Measurements from ENCODE around the gene KCNJ16. TPM values are rescaled to one million over a fixed set of nuclear protein-coding genes. Genes with fewer than 3 reads are reported as not detected.

KCNJ16 gene
- total RNA-seq, 2 donors from 2014 or later: not detected

DNA sequence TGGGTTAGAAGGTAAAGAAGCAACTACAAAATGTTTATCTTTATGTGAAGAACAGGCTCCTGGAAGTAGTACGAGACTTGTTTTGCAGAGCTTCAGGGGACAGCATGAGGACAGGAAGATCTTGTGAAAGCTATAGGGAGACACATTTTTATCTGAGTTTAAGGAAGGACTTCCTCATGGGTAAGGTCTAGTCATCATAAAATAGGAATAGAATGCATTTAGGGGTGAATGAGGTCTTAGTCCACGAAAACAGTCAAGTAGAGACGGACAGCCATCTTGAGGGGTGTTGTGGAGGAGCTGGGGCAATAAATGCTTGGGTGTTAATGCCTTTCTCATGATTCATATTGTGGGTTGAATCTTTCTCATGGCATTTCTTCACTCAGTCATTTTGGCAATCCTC, 24.3 kb downstream of the KCNJ16 start:
- ATAC-seq (replicated peaks): no peak
- Mint-ChIP-seq H3K27me3 (peaks cover 29% of the 10 kb centered on the region), H3K4me1 (no peaks in the 10 kb centered on the region), H3K9me3 (no peaks in the 10 kb centered on the region), H3K36me3 (ENCODE audit: low read depth) (no peaks in the 10 kb centered on the region), H3K4me3 (no peak overlapping the region), H3K27ac (no peak overlapping the region)

DNA sequence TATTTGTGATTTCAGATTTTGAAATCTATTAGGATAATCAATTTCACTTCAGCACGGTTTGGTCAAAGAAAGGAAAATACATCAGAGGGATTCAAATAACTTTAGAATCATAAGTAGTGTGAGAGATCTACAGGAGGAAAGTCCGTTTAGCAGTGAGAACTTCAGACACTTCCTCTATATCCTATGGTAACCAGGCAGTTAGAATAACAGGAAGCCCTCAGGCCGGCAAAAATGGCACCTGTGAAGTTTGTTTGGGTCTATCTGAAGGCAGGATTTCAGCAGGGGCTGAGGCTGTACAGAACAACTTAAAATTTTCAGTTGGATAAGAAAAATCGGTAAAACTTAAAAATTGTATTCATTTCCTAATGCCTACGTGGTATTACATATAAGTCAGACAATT, 24.9 kb downstream of the KCNJ16 start:
- Mint-ChIP-seq H3K4me3 (no peak overlapping the region), H3K4me1 (no peaks in the 10 kb centered on the region), H3K9me3 (no peaks in the 10 kb centered on the region), H3K27me3 (peaks cover 32% of the 10 kb centered on the region), H3K36me3 (ENCODE audit: low read depth) (no peaks in the 10 kb centered on the region), H3K27ac (no peak overlapping the region)
- ATAC-seq (replicated peaks): no peak

DNA sequence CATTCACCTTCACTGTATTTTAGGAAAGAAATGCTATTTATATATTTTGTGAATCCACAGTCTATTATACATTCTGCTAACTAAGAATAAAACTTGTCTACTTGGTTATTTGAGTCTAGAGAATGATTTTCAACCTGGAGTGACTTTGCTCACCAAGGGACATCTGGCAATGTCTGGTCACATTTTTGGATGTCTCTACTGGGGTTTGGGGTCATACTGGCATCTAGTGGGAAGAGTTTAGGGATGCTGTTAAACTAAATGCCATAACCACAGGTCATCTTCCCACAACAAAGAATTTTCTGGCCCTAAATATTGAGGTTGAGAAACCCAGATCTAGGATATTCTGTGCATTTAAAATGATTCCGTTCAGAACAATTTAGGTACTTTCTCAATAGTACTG, 26.0 kb downstream of the KCNJ16 start:
- Mint-ChIP-seq H3K9me3 (no peaks in the 10 kb centered on the region), H3K36me3 (ENCODE audit: low read depth) (no peaks in the 10 kb centered on the region), H3K4me1 (no peaks in the 10 kb centered on the region), H3K27ac (no peak overlapping the region), H3K27me3 (peaks cover 34% of the 10 kb centered on the region), H3K4me3 (no peak overlapping the region)
- ATAC-seq (replicated peaks): no peak

DNA sequence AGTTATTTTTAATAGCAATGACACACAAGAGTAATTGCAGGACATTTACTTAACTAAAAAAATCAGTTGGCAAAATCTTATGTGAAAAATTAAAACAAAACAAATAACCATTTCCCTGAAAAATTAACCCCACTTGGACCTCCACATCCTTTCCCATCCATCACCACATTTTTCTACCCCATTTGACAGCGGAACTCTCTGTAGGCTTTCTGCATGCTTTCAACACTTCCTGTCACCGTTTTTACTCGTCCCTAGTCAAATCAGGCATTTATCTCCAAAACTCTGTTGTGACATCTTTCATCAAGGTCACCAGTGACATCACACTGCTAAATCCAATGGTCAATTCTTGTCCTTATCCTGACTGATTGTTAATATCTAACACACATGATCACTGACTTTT, 27.5 kb downstream of the KCNJ16 start:
- Mint-ChIP-seq H3K27me3 (peaks cover 33% of the 10 kb centered on the region), H3K4me3 (no peak overlapping the region), H3K27ac (no peak overlapping the region), H3K9me3 (no peaks in the 10 kb centered on the region), H3K4me1 (no peaks in the 10 kb centered on the region), H3K36me3 (ENCODE audit: low read depth) (no peaks in the 10 kb centered on the region)
- ATAC-seq (replicated peaks): no peak

DNA sequence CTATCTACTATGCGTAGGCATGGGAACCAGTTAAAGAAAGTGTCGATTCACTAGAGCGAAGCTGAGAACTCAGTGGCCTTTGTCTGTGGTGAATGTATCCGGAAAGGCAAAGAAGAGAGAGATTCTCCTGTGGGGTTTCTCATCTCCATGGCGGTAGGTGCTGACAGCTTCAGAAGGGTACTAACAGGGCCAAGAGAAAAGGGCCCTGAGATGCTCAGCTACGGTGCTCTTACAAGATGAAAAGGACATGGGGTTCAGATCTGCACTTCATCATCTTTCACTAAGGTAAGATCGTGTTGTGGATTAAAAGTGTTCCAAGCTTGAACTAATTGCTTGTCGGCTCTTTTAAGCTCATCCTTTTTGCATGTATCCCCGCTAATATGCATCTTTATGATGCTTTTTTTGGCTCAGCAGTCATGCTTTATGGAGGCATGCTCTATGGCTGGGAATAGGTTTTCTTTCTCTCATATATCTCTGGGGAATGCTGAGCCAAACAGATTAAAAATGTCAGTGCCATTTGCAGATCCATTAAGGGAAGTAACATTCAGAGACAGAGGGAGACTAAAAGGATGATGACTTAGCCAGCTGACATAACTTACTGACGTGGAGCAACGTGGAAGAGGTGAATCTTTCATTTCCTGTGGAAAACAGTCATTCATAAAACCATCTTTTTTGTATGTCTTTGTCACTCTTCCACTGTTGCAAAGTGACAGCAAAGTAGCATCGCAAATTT, 29.9 kb downstream of the KCNJ16 start:
- no peaks in the 10 kb centered on the region for H3K9me3 Mint-ChIP-seq
- no peak overlapping the region for H3K27ac Mint-ChIP-seq
- ATAC-seq (replicated peaks): no peak
- H3K27me3 Mint-ChIP-seq: peaks cover 26% of the 10 kb centered on the region
- H3K4me3 Mint-ChIP-seq: no peak overlapping the region
- no peaks in the 10 kb centered on the region for H3K4me1 Mint-ChIP-seq
- H3K36me3 Mint-ChIP-seq (ENCODE audit: low read depth): no peaks in the 10 kb centered on the region

DNA sequence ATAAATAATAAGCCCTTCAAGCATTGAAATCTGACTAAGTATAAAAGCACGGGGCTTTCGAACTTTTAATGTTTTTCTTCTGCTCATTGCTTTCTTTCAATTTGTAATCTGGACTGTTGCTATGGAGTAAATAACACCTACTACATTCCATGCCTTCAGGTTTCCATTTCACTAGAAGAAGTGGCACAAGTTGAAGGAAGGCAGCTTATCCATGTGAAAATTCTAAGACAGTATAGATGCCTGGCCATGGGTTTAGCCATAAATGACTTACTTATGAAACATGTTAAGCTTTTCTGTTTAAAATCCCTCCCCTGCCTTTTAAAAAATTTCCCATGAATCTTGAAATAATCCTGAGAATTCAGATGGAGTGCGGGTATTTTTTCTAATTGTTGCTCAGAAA, 30.6 kb downstream of the KCNJ16 start:
- no peaks in the 10 kb centered on the region for H3K36me3 Mint-ChIP-seq (ENCODE audit: low read depth)
- H3K4me3 Mint-ChIP-seq: no peak overlapping the region
- ATAC-seq (replicated peaks): no peak
- H3K27me3 Mint-ChIP-seq: peaks cover 28% of the 10 kb centered on the region
- H3K9me3 Mint-ChIP-seq: no peaks in the 10 kb centered on the region
- no peak overlapping the region for H3K27ac Mint-ChIP-seq
- H3K4me1 Mint-ChIP-seq: no peaks in the 10 kb centered on the region

DNA sequence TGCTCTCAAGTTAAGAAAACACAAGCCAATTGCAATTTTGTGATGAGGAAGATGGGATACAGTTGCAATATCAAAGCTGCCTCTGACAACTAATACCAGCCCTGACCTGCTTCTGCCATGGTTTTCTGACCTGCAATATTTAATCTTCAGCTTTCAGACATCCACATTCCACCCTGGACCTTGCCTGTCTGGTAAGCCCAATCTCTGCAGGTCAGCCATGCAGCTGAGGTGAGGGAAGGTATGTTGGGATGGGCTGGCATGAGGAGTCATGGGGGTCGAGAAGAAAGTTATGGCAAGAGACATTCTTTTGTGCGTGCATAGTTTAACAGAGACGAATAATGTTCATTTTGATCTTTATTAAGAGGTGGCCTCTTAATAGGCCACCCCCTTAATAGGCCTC, 31.5 kb downstream of the KCNJ16 start:
- H3K9me3 Mint-ChIP-seq: no peaks in the 10 kb centered on the region
- H3K36me3 Mint-ChIP-seq (ENCODE audit: low read depth): no peaks in the 10 kb centered on the region
- no peak for ATAC-seq (replicated peaks)
- H3K27me3 Mint-ChIP-seq: peaks cover 34% of the 10 kb centered on the region
- H3K4me3 Mint-ChIP-seq: no peak overlapping the region
- H3K27ac Mint-ChIP-seq: no peak overlapping the region
- no peaks in the 10 kb centered on the region for H3K4me1 Mint-ChIP-seq

DNA sequence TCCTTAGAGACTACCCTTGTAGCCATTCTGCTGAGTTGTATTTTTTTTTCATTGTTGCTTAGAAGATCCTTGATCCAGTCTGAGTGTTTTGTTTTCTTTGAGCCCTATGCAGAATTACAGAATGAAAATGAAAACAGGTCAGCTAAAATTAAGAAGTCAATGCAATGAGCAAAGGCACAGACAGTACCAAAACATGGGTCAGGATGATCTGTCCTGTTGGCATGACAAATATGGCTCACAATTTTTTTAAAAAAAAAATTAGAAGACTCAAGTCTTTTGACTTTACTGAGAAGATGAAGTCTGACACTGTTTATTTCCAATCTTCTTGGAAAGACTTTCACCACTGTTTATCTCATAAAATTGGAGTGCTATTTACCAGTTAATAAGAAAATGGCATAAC, 32.4 kb downstream of the KCNJ16 start:
- no peaks in the 10 kb centered on the region for H3K4me1 Mint-ChIP-seq
- no peak overlapping the region for H3K27ac Mint-ChIP-seq
- H3K4me3 Mint-ChIP-seq: no peak overlapping the region
- peaks cover 36% of the 10 kb centered on the region for H3K27me3 Mint-ChIP-seq
- H3K36me3 Mint-ChIP-seq (ENCODE audit: low read depth): no peaks in the 10 kb centered on the region
- no peak for ATAC-seq (replicated peaks)
- H3K9me3 Mint-ChIP-seq: no peaks in the 10 kb centered on the region

DNA sequence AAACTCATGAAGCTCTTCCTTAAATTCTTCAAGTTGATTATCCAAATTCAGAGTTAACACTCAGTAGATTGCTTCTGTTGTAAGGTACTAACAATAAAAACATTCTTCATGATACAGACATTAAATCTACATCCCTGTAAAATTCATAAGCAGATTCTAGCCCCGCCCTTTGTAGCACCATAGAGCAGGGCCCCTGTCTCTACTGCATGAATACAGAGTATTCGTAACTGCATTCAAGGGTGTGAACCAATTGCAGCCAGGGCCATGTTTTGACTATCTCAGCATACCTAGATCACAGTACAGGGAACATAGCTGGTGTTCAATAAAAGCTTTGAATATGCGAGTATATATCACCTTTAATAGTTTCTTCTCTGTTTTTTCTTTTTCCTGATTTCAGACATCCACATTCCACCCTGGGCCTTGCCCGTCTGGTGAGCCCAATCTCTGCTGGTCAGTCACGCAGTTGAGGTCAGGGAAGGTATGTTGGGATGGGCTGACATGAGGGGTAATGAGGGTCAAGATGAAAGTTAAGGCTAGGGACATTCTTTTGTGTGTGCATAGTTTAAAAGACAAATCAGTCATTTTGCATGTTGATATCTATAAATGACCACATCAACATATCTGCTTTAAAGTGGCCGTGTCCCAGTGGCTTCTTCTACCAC, 33.0 kb downstream of the KCNJ16 start:
- Mint-ChIP-seq H3K27me3 (peaks cover 31% of the 10 kb centered on the region), H3K4me1 (no peaks in the 10 kb centered on the region), H3K4me3 (no peak overlapping the region), H3K9me3 (no peaks in the 10 kb centered on the region), H3K36me3 (ENCODE audit: low read depth) (no peaks in the 10 kb centered on the region), H3K27ac (no peak overlapping the region)
- no peak for ATAC-seq (replicated peaks)

DNA sequence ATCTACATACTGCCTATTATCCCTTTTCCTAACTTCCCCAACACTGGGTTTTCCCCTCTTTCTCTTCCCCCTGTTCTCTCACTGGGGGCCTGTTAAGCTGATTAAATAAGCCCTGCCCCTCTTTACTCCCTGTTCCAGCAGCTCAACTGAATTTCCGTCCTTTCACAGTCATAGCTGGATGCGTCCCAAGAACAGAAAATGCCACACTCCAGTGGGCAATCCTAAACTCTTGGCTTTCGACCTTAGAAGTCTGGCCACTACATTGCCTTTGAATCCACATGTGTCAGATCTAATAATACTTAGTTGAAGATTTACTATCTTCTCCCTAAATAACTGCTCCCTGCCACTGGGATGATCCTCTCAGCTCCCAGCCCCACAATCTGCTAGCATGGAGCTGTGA, 34.5 kb downstream of the KCNJ16 start:
- ATAC-seq (replicated peaks): no peak
- Mint-ChIP-seq H3K36me3 (ENCODE audit: low read depth) (no peaks in the 10 kb centered on the region), H3K4me3 (no peak overlapping the region), H3K27ac (no peak overlapping the region), H3K4me1 (no peaks in the 10 kb centered on the region), H3K9me3 (no peaks in the 10 kb centered on the region), H3K27me3 (peaks cover 26% of the 10 kb centered on the region)

DNA sequence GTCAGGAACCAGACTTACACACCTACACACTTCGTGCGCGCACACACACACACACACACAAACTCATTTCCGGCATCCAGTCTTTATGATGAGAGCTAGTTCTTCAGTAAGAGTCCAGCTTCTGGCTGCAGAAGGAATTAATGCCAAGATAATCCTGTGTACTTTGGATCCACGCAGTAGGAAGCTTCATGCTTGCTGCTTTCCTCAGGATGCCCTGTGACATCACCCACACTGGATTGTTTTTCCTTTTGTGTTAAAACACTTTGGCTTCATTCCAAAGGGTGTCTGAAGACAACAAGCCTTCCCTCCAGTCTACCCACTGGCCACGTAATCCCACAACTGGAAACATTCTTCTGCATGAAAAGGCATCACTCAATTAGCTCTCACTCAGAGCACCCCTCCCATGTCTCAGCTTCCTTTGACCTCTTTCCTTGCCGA, 35.4 kb downstream of the KCNJ16 start:
- Mint-ChIP-seq H3K4me3 (no peak overlapping the region), H3K36me3 (ENCODE audit: low read depth) (no peaks in the 10 kb centered on the region), H3K4me1 (no peaks in the 10 kb centered on the region), H3K27ac (no peak overlapping the region), H3K9me3 (no peaks in the 10 kb centered on the region), H3K27me3 (peaks cover 21% of the 10 kb centered on the region)
- no peak for ATAC-seq (replicated peaks)

DNA sequence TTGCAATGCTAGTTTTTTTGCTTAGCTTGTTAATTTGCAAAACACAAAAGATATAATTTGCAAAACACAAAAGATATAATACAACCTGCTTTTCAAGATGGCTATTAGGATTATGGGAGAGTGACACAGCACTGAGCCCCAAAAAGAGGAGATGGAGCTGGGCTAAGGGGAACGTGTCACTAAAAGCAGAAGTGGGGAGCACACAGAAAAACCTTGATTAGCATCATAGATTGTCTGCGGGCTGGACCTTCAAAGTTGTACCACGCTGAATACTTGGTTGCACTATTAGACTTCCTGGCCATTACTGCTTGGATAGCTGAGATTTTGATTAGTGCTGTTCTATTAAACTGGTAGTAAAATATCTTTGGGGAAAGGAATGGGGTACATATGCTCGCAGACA, 36.2 kb downstream of the KCNJ16 start:
- no peak overlapping the region for H3K27ac Mint-ChIP-seq
- H3K36me3 Mint-ChIP-seq (ENCODE audit: low read depth): no peaks in the 10 kb centered on the region
- no peaks in the 10 kb centered on the region for H3K9me3 Mint-ChIP-seq
- H3K27me3 Mint-ChIP-seq: peaks cover 21% of the 10 kb centered on the region
- ATAC-seq (replicated peaks): no peak
- no peaks in the 10 kb centered on the region for H3K4me1 Mint-ChIP-seq
- H3K4me3 Mint-ChIP-seq: no peak overlapping the region

DNA sequence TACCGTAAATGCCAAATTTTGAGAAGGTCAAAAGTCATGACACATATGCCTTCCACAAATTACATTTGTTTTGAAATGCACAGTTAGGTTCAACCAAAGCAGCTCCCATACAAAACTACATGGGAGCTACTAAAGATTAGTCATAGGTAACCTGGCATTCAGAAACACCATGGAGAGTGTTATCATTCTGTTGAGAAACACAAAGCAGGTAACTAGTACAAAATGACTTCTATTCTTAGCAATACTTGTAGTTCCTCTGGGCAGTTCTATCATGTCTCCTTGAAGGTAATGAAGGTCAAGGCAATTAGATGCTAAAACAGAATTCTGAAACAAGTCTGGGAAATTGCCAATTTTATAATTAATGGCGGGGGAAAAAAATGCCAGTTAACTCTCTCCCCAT, 39.4 kb downstream of the KCNJ16 start:
- H3K4me1 Mint-ChIP-seq: no peaks in the 10 kb centered on the region
- H3K36me3 Mint-ChIP-seq (ENCODE audit: low read depth): no peaks in the 10 kb centered on the region
- ATAC-seq (replicated peaks): no peak
- H3K4me3 Mint-ChIP-seq: no peak overlapping the region
- no peaks in the 10 kb centered on the region for H3K9me3 Mint-ChIP-seq
- H3K27me3 Mint-ChIP-seq: peaks cover 19% of the 10 kb centered on the region
- H3K27ac Mint-ChIP-seq: no peak overlapping the region

DNA sequence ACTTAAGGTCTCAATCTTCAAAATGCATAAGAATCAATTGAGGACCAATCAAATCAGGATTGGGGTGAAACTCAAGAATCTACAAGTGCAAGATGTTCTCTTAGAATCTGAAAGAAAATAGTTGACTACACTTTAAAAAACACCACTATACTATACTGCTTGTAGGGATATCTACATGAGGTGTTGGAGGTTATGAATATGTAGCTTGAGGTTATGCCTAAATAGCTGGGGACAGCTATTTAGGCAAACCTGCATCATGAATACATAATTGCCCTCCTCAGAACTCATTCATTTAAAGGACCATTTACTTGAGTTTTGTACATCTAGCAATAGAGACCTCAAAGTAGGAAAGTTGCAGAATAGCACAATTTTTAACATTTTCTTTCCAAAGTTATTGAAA, 40.1 kb downstream of the KCNJ16 start:
- H3K27me3 Mint-ChIP-seq: peaks cover 14% of the 10 kb centered on the region
- no peak overlapping the region for H3K27ac Mint-ChIP-seq
- H3K4me3 Mint-ChIP-seq: no peak overlapping the region
- H3K9me3 Mint-ChIP-seq: no peaks in the 10 kb centered on the region
- H3K36me3 Mint-ChIP-seq (ENCODE audit: low read depth): no peaks in the 10 kb centered on the region
- no peaks in the 10 kb centered on the region for H3K4me1 Mint-ChIP-seq
- ATAC-seq (replicated peaks): no peak

DNA sequence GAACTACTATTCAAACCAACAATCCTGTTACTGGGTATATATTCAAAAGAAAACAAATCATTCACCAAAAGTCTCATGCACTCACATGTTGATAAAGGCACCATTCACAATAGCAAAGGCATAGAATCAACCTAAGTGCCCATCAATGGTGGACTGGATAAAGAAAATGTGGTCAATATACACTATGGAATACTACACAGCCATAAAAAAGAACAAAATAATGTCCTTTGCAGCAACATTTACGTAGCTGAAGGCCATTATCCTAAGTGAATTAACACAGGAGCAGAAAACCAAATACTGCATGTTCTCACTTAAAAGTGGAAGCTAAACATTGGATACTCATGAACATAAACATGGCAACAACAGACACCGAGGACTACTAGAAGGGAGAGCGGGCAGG, 41.9 kb downstream of the KCNJ16 start:
- no peaks in the 10 kb centered on the region for H3K4me1 Mint-ChIP-seq
- H3K27me3 Mint-ChIP-seq: no peaks in the 10 kb centered on the region
- H3K27ac Mint-ChIP-seq: no peak overlapping the region
- H3K4me3 Mint-ChIP-seq: no peak overlapping the region
- H3K9me3 Mint-ChIP-seq: no peaks in the 10 kb centered on the region
- no peaks in the 10 kb centered on the region for H3K36me3 Mint-ChIP-seq (ENCODE audit: low read depth)
- no peak for ATAC-seq (replicated peaks)

All from activated T-helper 17 cell treated with anti-CD3 and anti-CD28 coated beads, Interleukin-2, amount 50 U/mL, for 72 hours (primary cell).